Fibroblast of lung (primary cell): ENCODE results near the gene TMPRSS4.

Experiments
- EZH2 ChIP-seq: IDR thresholded peaks from 2 replicates; pipeline ENCODE4 v1.5.1; 2012; ENCODE audit warnings: low read length, control low read depth, mild to moderate bottlenecking; ENCODE audit errors: missing control alignments
- TF ChIP-seq, protein P1 (sequence below), 2 donors: IDR thresholded peaks in 1 of 2; conservative IDR thresholded peaks in 1 of 2; 1 replicate in 1 of 2; 2 replicates in 1 of 2; pipeline ENCODE4 v1.5.1; 2011 to 2012; ENCODE audit warnings: low read length in 2 of 2, control low read depth in 1 of 2, inconsistent platforms in 1 of 2, low read depth in 1 of 2, mild to moderate bottlenecking in 1 of 2

DNA sequence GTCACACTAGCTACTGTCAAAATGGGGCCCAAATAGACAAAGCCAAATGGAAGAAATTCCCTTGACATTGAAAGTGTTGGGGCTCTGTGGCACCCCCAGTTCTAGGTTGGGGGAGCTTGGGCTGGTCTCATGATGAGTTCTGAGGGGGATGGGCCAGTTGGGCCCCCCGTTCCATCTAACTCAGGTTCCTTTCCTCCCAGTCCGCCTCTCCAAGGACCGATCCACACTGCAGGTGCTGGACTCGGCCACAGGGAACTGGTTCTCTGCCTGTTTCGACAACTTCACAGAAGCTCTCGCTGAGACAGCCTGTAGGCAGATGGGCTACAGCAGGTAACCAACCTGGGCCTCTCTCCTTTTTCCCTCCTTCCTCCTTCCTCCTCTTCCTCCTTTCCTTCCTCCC lies 27.6 kb downstream of the TMPRSS4 start:
- no peak for TF ChIP-seq EZH2
- TF ChIP-seq, protein P1, sequence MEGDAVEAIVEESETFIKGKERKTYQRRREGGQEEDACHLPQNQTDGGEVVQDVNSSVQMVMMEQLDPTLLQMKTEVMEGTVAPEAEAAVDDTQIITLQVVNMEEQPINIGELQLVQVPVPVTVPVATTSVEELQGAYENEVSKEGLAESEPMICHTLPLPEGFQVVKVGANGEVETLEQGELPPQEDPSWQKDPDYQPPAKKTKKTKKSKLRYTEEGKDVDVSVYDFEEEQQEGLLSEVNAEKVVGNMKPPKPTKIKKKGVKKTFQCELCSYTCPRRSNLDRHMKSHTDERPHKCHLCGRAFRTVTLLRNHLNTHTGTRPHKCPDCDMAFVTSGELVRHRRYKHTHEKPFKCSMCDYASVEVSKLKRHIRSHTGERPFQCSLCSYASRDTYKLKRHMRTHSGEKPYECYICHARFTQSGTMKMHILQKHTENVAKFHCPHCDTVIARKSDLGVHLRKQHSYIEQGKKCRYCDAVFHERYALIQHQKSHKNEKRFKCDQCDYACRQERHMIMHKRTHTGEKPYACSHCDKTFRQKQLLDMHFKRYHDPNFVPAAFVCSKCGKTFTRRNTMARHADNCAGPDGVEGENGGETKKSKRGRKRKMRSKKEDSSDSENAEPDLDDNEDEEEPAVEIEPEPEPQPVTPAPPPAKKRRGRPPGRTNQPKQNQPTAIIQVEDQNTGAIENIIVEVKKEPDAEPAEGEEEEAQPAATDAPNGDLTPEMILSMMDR (conservative IDR thresholded peaks at IDR 0.05 in 1 of 2, IDR thresholded peaks at IDR 0.05 in 1 of 2; ENCODE audit: low read depth in 1 of 2, low read length in 2 of 2), result no peak
